Ovary (tissue), 3 donors: Measurements from ENCODE around the gene COA7.

Experiments
- CTCF ChIP-seq, 3 donors: fragments of 450-650 bp in 2 of 3; fragments of 200-600 bp in 1 of 3; IDR thresholded peaks; one replicate each; pipeline versions ENCODE4 v1.5.1 to v1.8.0; 2016 to 2022; ENCODE audit warnings: antibody characterized with exemption in 3 of 3, mild to moderate bottlenecking in 1 of 3
- POLR2A ChIP-seq: fragments of 450-650 bp; IDR thresholded peaks from one replicate; pipeline ENCODE4 v1.6.1; 2017; ENCODE audit warnings: antibody characterized with exemption, mild to moderate bottlenecking, moderate library complexity
- donor health status: DM: no; HTN: no; CAD: no.

- no peak for TF ChIP-seq CTCF (IDR thresholded peaks at IDR 0.05)
- no peak for TF ChIP-seq POLR2A
Observed at GRCh38 chr1:52738148-52738547, 40.0 kb upstream of the COA7 start.
